Stimulated activated CD8-positive, alpha-beta memory T cell treated with anti-CD3 and anti-CD28 coated beads, Interleukin-15, amount 100 ng/mL, for 48 hours (primary cell): ENCODE measurements around the gene MROH8.
"Not testable (repeated sequence)": the region's sequence is repeated elsewhere in the genome, so short reads cannot be mapped to it uniquely, and the experiment has no call there.

Experiments used
- DNase-seq, 2 donors: peaks; one replicate each; pipeline ENCODE4 v3.0.0-alpha.2; 2020; ENCODE audit warnings: low read depth in 2 of 2

MROH8 gene

GRCh38 chr20:37090407-37090806, 88.9 kb downstream of the MROH8 start:
- DNase-seq, result no peak

- DNase-seq, result no peak
Measured at GRCh38 chr20:37081717-37082289, 97.5 kb downstream of the MROH8 start.

GRCh38 chr20:37077009-37077408, 102.3 kb downstream of the MROH8 start:
- DNase-seq, result no peak

GRCh38 chr20:37075932-37076685, 103.2 kb downstream of the MROH8 start:
- DNase-seq, result no peak

- no peak for DNase-seq
Measured at GRCh38 chr20:37072293-37073196, 106.8 kb downstream of the MROH8 start.

- DNase-seq, result peak; percentile 4 to 16
Measured at GRCh38 chr20:37071481-37071911, 107.9 kb downstream of the MROH8 start.

- not testable (repeated sequence) for DNase-seq
Measured at GRCh38 chr20:37069563-37069962, 109.8 kb downstream of the MROH8 start.

- DNase-seq, result no peak
Measured at GRCh38 chr20:37066168-37066567, 113.2 kb downstream of the MROH8 start.

- no peak for DNase-seq
Measured at GRCh38 chr20:37055276-37055675, 124.1 kb downstream of the MROH8 start.

GRCh38 chr20:37053230-37053950, 126.0 kb downstream of the MROH8 start:
- no peak for DNase-seq
